Breast epithelium (tissue), 3 donors: ENCODE results near the gene HDAC8.

Experiments used
- POLR2A ChIP-seq: fragments of 450-650 bp; IDR thresholded peaks from one replicate; pipeline ENCODE4 v1.6.1; 2016; ENCODE audit warnings: antibody characterized with exemption, mild to moderate bottlenecking, moderate library complexity
- POLR2AphosphoS5 ChIP-seq, 3 donors: sonication (generic); formaldehyde crosslinking; IDR thresholded peaks; one replicate each; pipeline ENCODE4 v1.6.1; 2017; ENCODE audit warnings: antibody characterized with exemption in 3 of 3
- TF ChIP-seq, protein P1 (sequence below), 3 donors: fragments of 450-650 bp; IDR thresholded peaks; one replicate each; pipeline ENCODE4 v1.5.1; 2016 to 2017; ENCODE audit warnings: antibody characterized with exemption in 3 of 3, mild to moderate bottlenecking in 3 of 3, moderate library complexity in 3 of 3

DNA sequence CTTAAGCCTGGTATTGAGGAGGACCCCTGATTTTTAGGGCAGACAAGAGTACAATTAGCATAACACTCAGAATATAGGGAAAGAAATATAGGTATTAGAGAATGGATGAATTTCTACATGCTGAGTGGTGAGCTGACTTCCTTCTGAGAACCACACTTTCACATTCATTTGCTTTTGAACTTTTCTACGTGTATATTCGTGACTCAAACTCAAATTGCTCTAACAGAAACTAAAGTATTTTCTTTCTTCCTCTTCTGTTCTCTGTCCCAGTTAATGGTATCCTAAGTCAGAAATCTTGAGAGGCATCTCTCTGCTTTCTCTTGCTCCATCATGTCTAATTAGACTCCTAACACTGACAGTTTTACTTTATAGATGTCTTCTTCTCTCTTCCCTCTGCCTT is 163.8 kb downstream of the HDAC8 start:
- TF ChIP-seq, protein P1, sequence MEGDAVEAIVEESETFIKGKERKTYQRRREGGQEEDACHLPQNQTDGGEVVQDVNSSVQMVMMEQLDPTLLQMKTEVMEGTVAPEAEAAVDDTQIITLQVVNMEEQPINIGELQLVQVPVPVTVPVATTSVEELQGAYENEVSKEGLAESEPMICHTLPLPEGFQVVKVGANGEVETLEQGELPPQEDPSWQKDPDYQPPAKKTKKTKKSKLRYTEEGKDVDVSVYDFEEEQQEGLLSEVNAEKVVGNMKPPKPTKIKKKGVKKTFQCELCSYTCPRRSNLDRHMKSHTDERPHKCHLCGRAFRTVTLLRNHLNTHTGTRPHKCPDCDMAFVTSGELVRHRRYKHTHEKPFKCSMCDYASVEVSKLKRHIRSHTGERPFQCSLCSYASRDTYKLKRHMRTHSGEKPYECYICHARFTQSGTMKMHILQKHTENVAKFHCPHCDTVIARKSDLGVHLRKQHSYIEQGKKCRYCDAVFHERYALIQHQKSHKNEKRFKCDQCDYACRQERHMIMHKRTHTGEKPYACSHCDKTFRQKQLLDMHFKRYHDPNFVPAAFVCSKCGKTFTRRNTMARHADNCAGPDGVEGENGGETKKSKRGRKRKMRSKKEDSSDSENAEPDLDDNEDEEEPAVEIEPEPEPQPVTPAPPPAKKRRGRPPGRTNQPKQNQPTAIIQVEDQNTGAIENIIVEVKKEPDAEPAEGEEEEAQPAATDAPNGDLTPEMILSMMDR (IDR thresholded peaks at IDR 0.05): no peak
- TF ChIP-seq POLR2AphosphoS5 (IDR thresholded peaks at IDR 0.05) (no peak), POLR2A (no peak)
